Skeletal muscle tissue (tissue), 4 donors: ENCODE results near the gene EXOC3L1. TPM values are rescaled to one million over a fixed set of nuclear protein-coding genes. Genes with fewer than 3 reads are reported as not detected.
A peak's percentile ranks its signal among the peaks of the same experiment; 100 is the strongest.

Source experiments
- H3K27ac ChIP-seq: one replicate; pipeline ENCODE4 v1.7.0; 2013; ENCODE audit warnings: mild to moderate bottlenecking, low read depth, low read length, inconsistent platforms
- H3K27me3 ChIP-seq, 3 donors: one replicate each; pipeline ENCODE4 v1.7.0; 2013; ENCODE audit warnings: low read length in 3 of 3; ENCODE audit not compliant: control insufficient read depth in 3 of 3, insufficient read depth in 3 of 3
- H3K36me3 ChIP-seq, 3 donors: one replicate each; pipeline ENCODE4 v1.7.0; 2013; ENCODE audit warnings: low read length in 3 of 3; ENCODE audit not compliant: control insufficient read depth in 3 of 3, insufficient read depth in 3 of 3
- H3K4me1 ChIP-seq, 3 donors: one replicate each; pipeline ENCODE4 v1.7.0; 2013; ENCODE audit warnings: low read length in 3 of 3, mild to moderate bottlenecking in 3 of 3; ENCODE audit not compliant: control insufficient read depth in 3 of 3, insufficient read depth in 3 of 3
- H3K4me3 ChIP-seq, 3 donors: one replicate each; pipeline ENCODE4 v1.7.0; 2013; ENCODE audit warnings: low read length in 3 of 3
- H3K9ac ChIP-seq, 3 donors: one replicate each; pipeline ENCODE4 v1.7.0; 2013; ENCODE audit warnings: low read length in 3 of 3, mild to moderate bottlenecking in 3 of 3, moderate library complexity in 2 of 3, low read depth in 1 of 3
- H3K9me3 ChIP-seq, 3 donors: one replicate each; pipeline ENCODE4 v1.7.0; 2013; ENCODE audit warnings: low read length in 3 of 3; ENCODE audit not compliant: control insufficient read depth in 3 of 3
- total RNA-seq: library from RNA; depleted of rRNA; stranded (reverse); fragments of >200 nt; gene quantifications from one replicate; pipeline ENCODE4 v1.2.3, GENCODE V29; 2014
- donor health status: Osteomylitis.

EXOC3L1 gene
- total RNA-seq, 1 donor from 2014 or later, result 5.2 TPM

DNA sequence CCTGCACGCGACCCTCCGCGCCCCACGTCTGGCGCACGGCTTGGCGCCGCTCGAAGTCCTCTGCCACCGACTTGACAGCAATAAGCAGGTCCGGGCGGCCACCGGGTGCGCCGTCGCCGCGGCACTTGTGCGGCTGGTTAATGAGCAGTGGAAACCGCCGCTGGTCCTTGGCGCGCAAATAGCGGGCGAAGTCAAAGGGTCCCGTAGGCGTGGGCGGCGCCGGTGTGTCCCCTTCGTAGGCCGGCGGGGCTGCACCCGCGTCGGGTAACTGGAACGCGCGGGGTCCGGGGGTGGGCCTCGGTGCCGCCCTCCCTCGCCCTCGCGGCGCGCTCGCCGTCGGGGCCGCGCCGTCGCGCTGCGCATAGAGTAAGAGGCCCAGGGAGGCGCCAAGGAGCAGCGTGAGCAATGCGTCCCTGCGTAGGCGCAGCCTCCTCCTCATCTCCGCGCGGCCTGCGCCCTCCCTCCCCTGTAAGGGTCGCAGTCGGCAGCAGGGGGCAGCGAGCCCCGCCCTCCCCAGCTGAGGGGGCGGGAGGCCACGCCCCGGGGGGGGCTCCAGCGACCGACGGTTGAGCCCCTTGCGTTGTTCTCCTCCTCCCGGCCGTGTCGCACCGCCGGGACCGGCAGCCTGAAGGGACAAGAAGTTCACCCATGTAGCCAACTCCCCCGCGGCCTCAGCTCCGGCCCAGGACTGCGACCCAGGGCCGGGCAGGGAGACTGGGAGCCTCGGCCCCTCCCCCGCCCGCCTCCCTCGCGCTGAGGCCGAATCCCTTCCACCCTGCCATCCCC lies 39.7 kb downstream of the EXOC3L1 start:
- H3K27me3 ChIP-seq, result peaks cover 0 to 21% (median 20%) of the 10 kb centered on the region in 3 donors
- H3K4me1 ChIP-seq, result peaks cover 4 to 11% (median 11%) of the 10 kb centered on the region in 3 donors
- H3K9me3 ChIP-seq, result no peaks in the 10 kb centered on the region
- peak overlapping the region; percentile 65 to 74 (median 67) for H3K4me3 ChIP-seq
- peak overlapping the region; percentile 68 for H3K27ac ChIP-seq
- peaks cover 35 to 41% (median 37%) of the 10 kb centered on the region in 3 donors for H3K36me3 ChIP-seq
- peak overlapping the region; percentile 61 to 68 (median 64) for H3K9ac ChIP-seq

DNA sequence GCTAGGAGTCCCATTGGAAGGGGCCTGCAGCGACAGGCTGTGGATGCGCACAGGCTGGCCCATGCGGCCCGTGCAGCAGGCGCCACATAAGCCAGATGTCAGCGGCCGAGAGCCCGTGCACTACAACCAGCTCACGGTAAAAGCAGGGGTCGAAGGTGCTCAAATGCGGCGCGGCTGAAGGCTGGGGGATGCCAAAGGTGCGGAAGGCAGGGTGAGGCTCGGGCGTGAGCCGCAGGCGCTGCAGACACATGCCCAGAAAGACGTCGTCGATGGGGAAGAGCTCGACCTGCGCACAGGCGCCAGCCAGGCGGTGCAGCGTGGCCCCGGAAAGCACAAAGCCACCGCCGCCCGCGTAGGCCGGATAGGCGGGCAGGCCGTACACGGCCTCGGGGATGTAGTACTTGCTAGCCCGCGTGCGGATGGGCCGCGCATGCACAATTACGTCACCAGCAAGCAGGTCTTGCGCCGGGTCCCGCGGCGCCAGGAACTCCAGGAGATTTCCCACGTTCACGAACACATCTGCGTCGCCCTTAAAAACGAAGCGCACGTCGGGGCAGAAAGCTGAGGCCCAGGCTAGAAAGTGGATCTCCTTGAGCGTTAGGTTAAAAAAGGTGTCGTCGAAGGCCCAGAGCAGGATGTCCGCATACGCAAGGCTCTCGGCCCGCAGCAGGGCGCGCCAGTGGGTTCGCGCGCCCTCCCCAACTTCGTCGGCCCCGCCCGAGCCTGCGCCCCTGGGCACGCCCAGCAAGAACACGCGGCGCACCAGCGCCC lies 40.5 kb downstream of the EXOC3L1 start:
- H3K4me3 ChIP-seq, result no peak overlapping the region
- H3K27ac ChIP-seq, result no peak overlapping the region
- no peaks in the 10 kb centered on the region for H3K9me3 ChIP-seq
- peaks cover 0 to 21% (median 20%) of the 10 kb centered on the region in 3 donors for H3K27me3 ChIP-seq
- H3K36me3 ChIP-seq, result peaks cover 42 to 49% (median 44%) of the 10 kb centered on the region in 3 donors
- peaks cover 4 to 11% (median 9%) of the 10 kb centered on the region in 3 donors for H3K4me1 ChIP-seq
- H3K9ac ChIP-seq, result no peak overlapping the region

DNA sequence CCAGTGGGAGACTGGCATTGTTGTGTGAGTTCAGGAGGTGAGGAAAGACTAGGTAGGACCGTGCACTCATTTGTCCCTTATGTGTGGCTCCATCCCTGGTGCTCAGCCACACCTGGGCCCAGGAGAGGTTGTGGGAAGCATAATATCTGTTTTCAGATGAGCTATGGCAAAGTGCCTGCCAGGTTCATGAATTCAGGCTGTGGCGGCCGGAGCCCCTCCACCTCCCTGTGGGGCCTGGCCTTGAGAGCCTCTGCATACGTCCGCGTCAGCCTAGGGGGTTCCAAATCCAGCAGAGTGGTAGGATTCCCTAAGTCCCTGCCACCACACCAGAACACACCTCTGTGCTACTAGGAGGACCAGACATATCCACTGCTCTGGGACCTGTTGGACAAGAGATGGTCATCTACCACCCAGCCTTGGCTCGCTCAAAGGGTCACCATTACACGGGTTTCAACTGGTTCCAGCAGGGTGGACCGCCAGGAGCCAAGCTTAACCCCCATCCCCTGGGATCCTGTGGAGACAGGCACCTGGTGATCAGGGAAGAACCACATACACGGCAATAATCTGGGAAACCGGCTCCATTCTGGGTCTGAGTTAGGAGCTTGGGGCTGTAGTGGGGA lies 41.2 kb downstream of the EXOC3L1 start:
- H3K27ac ChIP-seq, result no peak overlapping the region
- no peaks in the 10 kb centered on the region for H3K9me3 ChIP-seq
- no peak overlapping the region for H3K4me3 ChIP-seq
- H3K4me1 ChIP-seq, result peaks cover 4 to 11% (median 9%) of the 10 kb centered on the region in 3 donors
- peaks cover 0 to 21% (median 20%) of the 10 kb centered on the region in 3 donors for H3K27me3 ChIP-seq
- no peak overlapping the region for H3K9ac ChIP-seq
- peaks cover 46 to 55% (median 50%) of the 10 kb centered on the region in 3 donors for H3K36me3 ChIP-seq

- H3K9me3 ChIP-seq, result no peaks in the 10 kb centered on the region
These were observed 41.7 kb downstream of the EXOC3L1 start for GRCh38 chr16:67148221-67148620.

GRCh38 chr16:67147437-67148140 lies 42.3 kb downstream of the EXOC3L1 start:
- H3K9ac ChIP-seq, result no peak overlapping the region
- no peak overlapping the region for H3K27ac ChIP-seq
- H3K36me3 ChIP-seq, result peaks cover 57 to 65% (median 59%) of the 10 kb centered on the region in 3 donors
- no peaks in the 10 kb centered on the region for H3K9me3 ChIP-seq
- peaks cover 0 to 21% (median 17%) of the 10 kb centered on the region in 3 donors for H3K27me3 ChIP-seq
- H3K4me1 ChIP-seq, result peaks cover 4 to 11% (median 9%) of the 10 kb centered on the region in 3 donors
- no peak overlapping the region for H3K4me3 ChIP-seq

More at GRCh38 chr16:67148221-67148620, 41.7 kb downstream of the EXOC3L1 start:
- H3K4me1 ChIP-seq, result peaks cover 4 to 11% (median 9%) of the 10 kb centered on the region in 3 donors
- H3K27ac ChIP-seq, result no peak overlapping the region
- H3K9ac ChIP-seq, result no peak overlapping the region
- H3K36me3 ChIP-seq, result peaks cover 51 to 60% (median 55%) of the 10 kb centered on the region in 3 donors
- H3K27me3 ChIP-seq, result peaks cover 0 to 21% (median 20%) of the 10 kb centered on the region in 3 donors
- H3K4me3 ChIP-seq, result no peak overlapping the region

DNA sequence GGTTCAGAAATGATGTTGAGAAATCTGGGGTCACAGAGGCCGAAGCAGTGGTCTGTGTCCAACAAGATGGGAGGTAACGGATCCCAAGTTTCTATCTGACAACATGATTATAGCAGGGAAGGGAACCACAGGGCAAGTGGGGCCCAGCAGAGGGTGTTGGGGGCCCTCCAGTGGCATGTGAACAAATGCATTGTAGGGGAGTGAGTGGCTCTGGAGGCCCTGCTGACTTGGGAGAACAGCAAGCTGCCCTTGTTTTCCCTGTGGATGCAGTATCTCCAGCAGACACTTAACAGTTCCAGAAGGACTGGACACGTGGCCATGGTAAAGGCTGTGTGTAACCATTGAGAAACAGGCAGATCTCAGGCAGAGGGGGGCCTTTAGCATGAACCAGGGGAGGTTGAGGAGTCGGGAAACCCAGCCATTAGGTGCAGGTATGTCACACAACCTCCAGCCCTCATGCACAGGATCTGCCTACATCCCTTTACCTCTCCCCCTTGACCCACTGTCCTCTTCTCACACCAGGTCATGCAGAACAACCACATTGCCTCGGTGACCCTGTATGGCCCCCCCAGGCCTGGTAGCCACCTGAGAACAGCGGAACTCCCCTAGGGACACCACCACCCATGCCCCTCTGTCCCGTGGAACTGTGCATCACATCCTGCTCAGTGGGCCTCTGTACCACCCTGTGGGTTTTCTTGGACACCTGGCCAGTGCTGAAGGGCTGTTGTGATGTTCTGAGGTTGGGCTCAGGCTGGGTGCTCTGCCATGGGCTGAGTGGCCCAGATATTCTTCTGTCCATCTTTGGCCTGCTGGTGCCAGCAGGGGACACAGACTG lies 43.2 kb downstream of the EXOC3L1 start:
- Histone ChIP-seq H3K9ac (no peak overlapping the region), H3K4me1 (peaks cover 4 to 11% (median 9%) of the 10 kb centered on the region in 3 donors), H3K4me3 (no peak overlapping the region), H3K36me3 (peaks cover 64 to 73% (median 67%) of the 10 kb centered on the region in 3 donors), H3K27ac (no peak overlapping the region), H3K9me3 (no peaks in the 10 kb centered on the region), H3K27me3 (peaks cover 0 to 21% (median 17%) of the 10 kb centered on the region in 3 donors)

DNA sequence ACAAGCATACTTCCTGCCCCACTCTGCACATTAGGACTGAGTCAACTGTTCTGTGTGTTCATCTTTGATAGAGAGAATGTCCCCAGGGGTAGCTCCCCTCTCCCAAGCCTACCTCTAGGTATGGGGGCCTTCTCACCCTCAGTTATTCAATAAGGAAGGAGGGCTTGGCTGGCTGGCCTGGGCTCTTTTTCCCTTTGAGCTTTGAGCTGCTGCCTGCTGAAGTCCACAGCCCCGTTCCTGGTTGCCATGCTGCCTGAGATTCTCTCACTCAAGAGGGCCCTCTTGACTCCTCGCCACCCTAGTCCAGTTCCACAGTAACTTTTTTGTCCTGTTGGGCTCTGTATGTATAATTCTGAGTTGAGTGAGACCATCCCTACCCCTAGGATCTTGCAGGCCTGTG lies 44.2 kb downstream of the EXOC3L1 start:
- Histone ChIP-seq H3K9me3 (no peaks in the 10 kb centered on the region), H3K9ac (no peak overlapping the region), H3K4me1 (peaks cover 4 to 8% (median 8%) of the 10 kb centered on the region in 3 donors), H3K27me3 (peaks cover 0 to 21% (median 12%) of the 10 kb centered on the region in 3 donors), H3K27ac (no peak overlapping the region), H3K4me3 (no peak overlapping the region), H3K36me3 (peaks cover 74 to 83% (median 77%) of the 10 kb centered on the region in 3 donors)

GRCh38 chr16:67144943-67145342 lies 45.0 kb downstream of the EXOC3L1 start:
- peaks cover 81 to 91% (median 85%) of the 10 kb centered on the region in 3 donors for H3K36me3 ChIP-seq
- peaks cover 0 to 21% (median 5%) of the 10 kb centered on the region in 3 donors for H3K27me3 ChIP-seq
- H3K27ac ChIP-seq, result no peak overlapping the region
- no peak overlapping the region for H3K9ac ChIP-seq
- H3K9me3 ChIP-seq, result no peaks in the 10 kb centered on the region
- H3K4me1 ChIP-seq, result peaks cover 0 to 7% (median 5%) of the 10 kb centered on the region in 3 donors
- no peak overlapping the region for H3K4me3 ChIP-seq
